CD14-positive monocyte (primary cell): ENCODE measurements around the gene GABRG3. TPM values are rescaled to one million over a fixed set of nuclear protein-coding genes. Genes with fewer than 3 reads are reported as not detected.

ENCODE experiments used
- DNase-seq, 3 donors: peaks; one replicate each; pipeline ENCODE4 v3.0.0-alpha.2; 2011 to 2022
- H2AFZ ChIP-seq: 2 replicates; pipeline ENCODE4 v1.6.0; 2012; ENCODE audit warnings: mild to moderate bottlenecking, low read depth, low read length, inconsistent platforms; ENCODE audit not compliant: insufficient read depth, poor library complexity, severe bottlenecking
- H3K27ac ChIP-seq, 2 donors: 1 replicate in 1 of 2; 2 replicates in 1 of 2; pipeline ENCODE4 v1.5.1; 2012 to 2013; ENCODE audit warnings: low read length in 2 of 2, control low read depth in 1 of 2, inconsistent platforms in 1 of 2, low read depth in 1 of 2, mild to moderate bottlenecking in 1 of 2
- H3K27me3 ChIP-seq, 2 donors: one replicate each; pipeline versions ENCODE4 v1.6.0 to v1.6.1; 2011 to 2013; ENCODE audit warnings: low read length in 2 of 2; ENCODE audit not compliant: control insufficient read depth in 2 of 2, insufficient read depth in 2 of 2
- H3K36me3 ChIP-seq, 2 donors: replicated peaks in 1 of 2; 1 replicate in 1 of 2; 2 replicates in 1 of 2; pipeline versions ENCODE4 v1.5.1 to v1.6.1; 2012 to 2013; ENCODE audit warnings: low read length in 2 of 2, control low read depth in 1 of 2, inconsistent platforms in 1 of 2, mild to moderate bottlenecking in 1 of 2; ENCODE audit not compliant: insufficient read depth in 2 of 2, control insufficient read depth in 1 of 2
- H3K4me1 ChIP-seq, 2 donors: 1 replicate in 1 of 2; 2 replicates in 1 of 2; pipeline versions ENCODE4 v1.5.1 to v1.6.1; 2012 to 2013; ENCODE audit warnings: low read length in 2 of 2, control low read depth in 1 of 2, inconsistent platforms in 1 of 2, mild to moderate bottlenecking in 1 of 2, moderate library complexity in 1 of 2; ENCODE audit not compliant: insufficient read depth in 2 of 2, control insufficient read depth in 1 of 2
- H3K4me2 ChIP-seq: replicated peaks from 2 replicates; pipeline ENCODE3; 2012; ENCODE audit warnings: low read length, moderate library complexity, mild to moderate bottlenecking; ENCODE audit not compliant: poor library complexity, severe bottlenecking; ENCODE audit errors: extremely low read depth
- H3K4me3 ChIP-seq, 3 experiments: fragments of 200-600 bp in 1 of 3; sonication (generic) in 1 of 3; replicated peaks in 1 of 3; 1 replicate in 2 of 3; 2 replicates in 1 of 3; pipeline ENCODE4 v1.5.1; 2011 to 2013; ENCODE audit warnings: low read length in 3 of 3, mild to moderate bottlenecking in 3 of 3, control low read depth in 2 of 3, low read depth in 2 of 3, inconsistent platforms in 1 of 3, moderate library complexity in 1 of 3
- H3K79me2 ChIP-seq: 2 replicates; pipeline ENCODE4 v1.6.0; 2012; ENCODE audit warnings: mild to moderate bottlenecking, control low read depth, inconsistent platforms, low read length, moderate library complexity; ENCODE audit not compliant: insufficient read depth
- H3K9ac ChIP-seq: 2 replicates; pipeline ENCODE4 v1.6.0; 2017; ENCODE audit warnings: low read length, mild to moderate bottlenecking; ENCODE audit not compliant: insufficient read depth, poor library complexity, severe bottlenecking
- H3K9me3 ChIP-seq, 2 donors: replicated peaks in 1 of 2; 1 replicate in 1 of 2; 2 replicates in 1 of 2; pipeline versions ENCODE4 v1.5.1 to v1.6.1; 2012 to 2013; ENCODE audit warnings: low read length in 2 of 2, control low read depth in 1 of 2; ENCODE audit not compliant: control insufficient read depth in 1 of 2, insufficient read depth in 1 of 2
- H4K20me1 ChIP-seq: 2 replicates; pipeline ENCODE4 v1.6.0; 2012; ENCODE audit warnings: mild to moderate bottlenecking, low read length, control low read depth, moderate library complexity; ENCODE audit not compliant: insufficient read depth
- H3K27ac Mint-ChIP-seq, 7 donors: one replicate each; pipeline ENCODE4 v1.8.0; 2020; ENCODE audit warnings: mild to moderate bottlenecking in 7 of 7, mixed read lengths in 7 of 7, moderate library complexity in 6 of 7, inconsistent platforms in 2 of 7
- H3K27me3 Mint-ChIP-seq, 3 donors: one replicate each; pipeline ENCODE4 v1.8.0; 2021 to 2022; ENCODE audit warnings: low read depth in 3 of 3, mild to moderate bottlenecking in 3 of 3, mixed read lengths in 3 of 3, moderate library complexity in 3 of 3, inconsistent platforms in 1 of 3
- H3K36me3 Mint-ChIP-seq, 2 donors: one replicate each; pipeline ENCODE4 v1.8.0; 2020; ENCODE audit warnings: mixed read lengths in 2 of 2, inconsistent platforms in 1 of 2, mild to moderate bottlenecking in 1 of 2
- H3K4me1 Mint-ChIP-seq: one replicate; pipeline ENCODE4 v1.8.0; 2020; ENCODE audit warnings: mild to moderate bottlenecking, mixed read lengths
- H3K4me3 Mint-ChIP-seq, 2 donors: one replicate each; pipeline ENCODE4 v1.8.0; 2020; ENCODE audit warnings: mild to moderate bottlenecking in 2 of 2, mixed read lengths in 2 of 2, moderate library complexity in 1 of 2
- H3K9me3 Mint-ChIP-seq, 7 donors: one replicate each; pipeline ENCODE4 v1.8.0; 2020 to 2022; ENCODE audit warnings: mixed read lengths in 7 of 7, mild to moderate bottlenecking in 6 of 7, moderate library complexity in 6 of 7, inconsistent platforms in 2 of 7
- CTCF ChIP-seq: fragments of 200-600 bp; IDR thresholded peaks from one replicate; pipeline ENCODE4 v1.8.0; 2022; ENCODE audit warnings: antibody characterized with exemption, mild to moderate bottlenecking
- WGBS: methylation state at CpG from one replicate; pipeline ENCODE4 v1.1.5; 2013; ENCODE audit warnings: missing lambda C conversion rate; ENCODE audit not compliant: insufficient coverage; 5-methylcytosine and 5-hydroxymethylcytosine counted together
- intact Hi-C, 2 donors: fragments of 100-400 bp; cut with micrococcal nuclease; formaldehyde crosslinking; loops; one replicate each; pipeline versions ENCODE4 v1.15.0 to v1.15.1; 2023
- polyA plus RNA-seq, 3 donors: library from polyadenylated mRNA; depleted of rRNA in 1 of 3; unstranded in 2 of 3; stranded (reverse) in 1 of 3; fragments of 300-500 nt in 2 of 3; fragments of >200 nt in 1 of 3; fragmentation: Illumina TruSeq in 2 of 3; gene quantifications; 1 replicate in 2 of 3; 2 replicates in 1 of 3; pipeline ENCODE4 v1.2.3, GENCODE V29; 2012 to 2021

Gene GABRG3
- polyA plus RNA-seq, 3 donors, result not detected

- no peak overlapping the region for H3K9ac ChIP-seq
- H3K27me3 ChIP-seq, result no peaks in the 10 kb centered on the region
- no peaks in the 10 kb centered on the region for H4K20me1 ChIP-seq
- WGBS, result 67% methylated on average over 1 of the region's 5 CpGs
- peaks cover 22 to 24% of the 10 kb centered on the region in 2 donors for H3K9me3 ChIP-seq
- no peak overlapping the region for H3K27ac ChIP-seq
- no peak overlapping the region for H2AFZ ChIP-seq
- no peaks in the 10 kb centered on the region for H3K4me1 ChIP-seq
- peaks cover 1 to 2% (median 1%) of the 10 kb centered on the region in 3 donors for H3K27me3 Mint-ChIP-seq
- H3K4me3 ChIP-seq, result no peak overlapping the region
- H3K4me1 Mint-ChIP-seq, result no peaks in the 10 kb centered on the region
- no peak overlapping the region for H3K4me3 Mint-ChIP-seq
- H3K9me3 Mint-ChIP-seq, result peaks cover 5 to 18% (median 13%) of the 10 kb centered on the region in 7 donors
- H3K36me3 ChIP-seq, result no peaks in the 10 kb centered on the region
- intact Hi-C loops, result no loop called here
- no peaks in the 10 kb centered on the region for H3K79me2 ChIP-seq
- TF ChIP-seq CTCF, result no peak
- DNase-seq, result no peak
- H3K4me2 ChIP-seq, result no peak overlapping the region
- H3K36me3 Mint-ChIP-seq, result no peaks in the 10 kb centered on the region
- no peak overlapping the region for H3K27ac Mint-ChIP-seq
Observed at GRCh38 chr15:27086149-27086548, 115.2 kb downstream of the GABRG3 start.

- intact Hi-C loops, result no loop called here
- Histone ChIP-seq H3K36me3 (no peaks in the 10 kb centered on the region), H3K9ac (no peak overlapping the region), H2AFZ (no peak overlapping the region), H3K4me2 (no peak overlapping the region), H3K9me3 (peaks cover 22 to 24% of the 10 kb centered on the region in 2 donors), H3K4me1 (no peaks in the 10 kb centered on the region), H3K4me3 (no peak overlapping the region), H4K20me1 (no peaks in the 10 kb centered on the region), H3K79me2 (no peaks in the 10 kb centered on the region), H3K27ac (no peak overlapping the region), H3K27me3 (no peaks in the 10 kb centered on the region)
- 89% methylated on average over 11 of the region's 11 CpGs for WGBS
- Mint-ChIP-seq H3K27ac (no peak overlapping the region), H3K27me3 (peaks cover 1 to 2% (median 1%) of the 10 kb centered on the region in 3 donors), H3K4me1 (no peaks in the 10 kb centered on the region), H3K36me3 (no peaks in the 10 kb centered on the region), H3K4me3 (no peak overlapping the region), H3K9me3 (peaks cover 5 to 21% (median 15%) of the 10 kb centered on the region in 7 donors)
- DNase-seq, result no peak
- no peak for TF ChIP-seq CTCF
Observed at GRCh38 chr15:27086805-27087204, 115.8 kb downstream of the GABRG3 start.
